Chondrocyte (in vitro differentiated cells): ENCODE measurements around the gene AASS. TPM values are rescaled to one million over a fixed set of nuclear protein-coding genes. Genes with fewer than 3 reads are reported as not detected.

Experiments
- DNase-seq: peaks from one replicate; pipeline ENCODE4 v3.0.0; 2021; ENCODE audit warnings: mixed read lengths, low spot score
- H3K27ac Mint-ChIP-seq: one replicate; pipeline ENCODE4 v1.8.0; 2021; ENCODE audit warnings: mild to moderate bottlenecking, moderate library complexity, mixed read lengths; ENCODE audit not compliant: unreplicated experiment
- H3K27me3 Mint-ChIP-seq: 2 replicates; pipeline ENCODE4 v1.8.0; 2021; ENCODE audit warnings: low read depth, mixed read lengths
- H3K36me3 Mint-ChIP-seq: 2 replicates; pipeline ENCODE4 v1.8.0; 2021; ENCODE audit warnings: low read depth, mixed read lengths
- H3K4me1 Mint-ChIP-seq: 2 replicates; pipeline ENCODE4 v1.8.0; 2021; ENCODE audit warnings: low read depth, mild to moderate bottlenecking, mixed read lengths
- H3K4me3 Mint-ChIP-seq: one replicate; pipeline ENCODE4 v1.8.0; 2021; ENCODE audit warnings: mild to moderate bottlenecking, moderate library complexity, mixed read lengths; ENCODE audit not compliant: unreplicated experiment
- H3K9me3 Mint-ChIP-seq: 2 replicates; pipeline ENCODE4 v1.8.0; 2021; ENCODE audit warnings: low read depth, mixed read lengths
- CTCF ChIP-seq: fragments of 200-600 bp; sonication (generic); IDR thresholded peaks from 2 replicates; pipeline ENCODE4 v1.5.0; 2021; ENCODE audit warnings: antibody characterized with exemption, mild to moderate bottlenecking, moderate library complexity
- total RNA-seq: library from RNA; stranded (reverse); gene quantifications from 3 replicates; pipeline ENCODE4 v1.2.1, GENCODE V29; 2021

AASS gene
- total RNA-seq, 1 donor from 2014 or later, result 7.3 TPM

- Mint-ChIP-seq H3K36me3 (peaks cover 4% of the 10 kb centered on the region), H3K27me3 (no peaks in the 10 kb centered on the region), H3K27ac (no peak overlapping the region), H3K9me3 (no peaks in the 10 kb centered on the region), H3K4me3 (no peak overlapping the region), H3K4me1 (peaks cover 7% of the 10 kb centered on the region)
- DNase-seq, result no peak
- TF ChIP-seq CTCF, result no peak
Measured at GRCh38 chr7:122094549-122094948, 49.5 kb downstream of the AASS start.

GRCh38 chr7:122092964-122093797 lies 50.9 kb downstream of the AASS start:
- no peak for DNase-seq
- Mint-ChIP-seq H3K4me1 (peaks cover 7% of the 10 kb centered on the region), H3K36me3 (peaks cover 2% of the 10 kb centered on the region), H3K27ac (no peak overlapping the region), H3K9me3 (no peaks in the 10 kb centered on the region), H3K4me3 (no peak overlapping the region), H3K27me3 (no peaks in the 10 kb centered on the region)
- peak; percentile 94 for TF ChIP-seq CTCF

- Mint-ChIP-seq H3K27me3 (no peaks in the 10 kb centered on the region), H3K4me1 (no peaks in the 10 kb centered on the region), H3K4me3 (no peak overlapping the region), H3K9me3 (no peaks in the 10 kb centered on the region), H3K36me3 (peaks cover 20% of the 10 kb centered on the region), H3K27ac (no peak overlapping the region)
- no peak for DNase-seq
- TF ChIP-seq CTCF, result no peak
Measured at GRCh38 chr7:122082670-122083069, 61.4 kb downstream of the AASS start.

GRCh38 chr7:122082160-122082559 lies 61.9 kb downstream of the AASS start:
- TF ChIP-seq CTCF, result no peak
- H3K9me3 Mint-ChIP-seq, result no peaks in the 10 kb centered on the region
- peaks cover 21% of the 10 kb centered on the region for H3K36me3 Mint-ChIP-seq
- DNase-seq, result no peak
- H3K4me3 Mint-ChIP-seq, result no peak overlapping the region
- H3K4me1 Mint-ChIP-seq, result no peaks in the 10 kb centered on the region
- H3K27ac Mint-ChIP-seq, result no peak overlapping the region
- H3K27me3 Mint-ChIP-seq, result no peaks in the 10 kb centered on the region

- H3K4me1 Mint-ChIP-seq, result no peaks in the 10 kb centered on the region
- DNase-seq, result no peak
Measured at GRCh38 chr7:122073635-122074034, 70.4 kb downstream of the AASS start.

More at GRCh38 chr7:122073635-122074034, 70.4 kb downstream of the AASS start:
- H3K9me3 Mint-ChIP-seq, result no peaks in the 10 kb centered on the region
- H3K36me3 Mint-ChIP-seq, result peaks cover 15% of the 10 kb centered on the region
- H3K4me3 Mint-ChIP-seq, result no peak overlapping the region
- H3K27me3 Mint-ChIP-seq, result no peaks in the 10 kb centered on the region
- no peak overlapping the region for H3K27ac Mint-ChIP-seq
- no peak for TF ChIP-seq CTCF
